BLaER1 treated with 17β-estradiol and CSF1 and Interleukin-3, amounts not matched to agents 10 nM and 100 nM (cell line): ENCODE results near the gene DPYD.

Experiments
- H3K27ac ChIP-seq, 11 experiments: shearing (Covaris generic); formaldehyde crosslinking; 2 replicates each; pipeline ENCODE4 v1.8.1; 2022
- H3K27me3 ChIP-seq, 11 experiments: shearing (Covaris generic); formaldehyde crosslinking; 2 replicates each; pipeline ENCODE4 v1.8.1; 2022
- H3K36me3 ChIP-seq, 11 experiments: shearing (Covaris generic); formaldehyde crosslinking; 2 replicates each; pipeline ENCODE4 v1.8.1; 2022
- H3K4me1 ChIP-seq, 10 experiments: shearing (Covaris generic); formaldehyde crosslinking; 2 replicates each; pipeline ENCODE4 v1.8.1; 2022
- H3K4me2 ChIP-seq, 11 experiments: shearing (Covaris generic); formaldehyde crosslinking; 2 replicates each; pipeline ENCODE4 v1.8.1; 2022
- H3K4me3 ChIP-seq, 10 experiments: shearing (Covaris generic); formaldehyde crosslinking; 2 replicates each; pipeline ENCODE4 v1.8.1; 2022
- H3K9ac ChIP-seq, 11 experiments: shearing (Covaris generic); formaldehyde crosslinking; 2 replicates each; pipeline ENCODE4 v1.8.1; 2022
- H3K9me3 ChIP-seq, 11 experiments: shearing (Covaris generic); formaldehyde crosslinking; replicated peaks in 1 of 11; 2 replicates each; pipeline ENCODE4 v1.8.1; 2022
- H4K20me1 ChIP-seq, 11 experiments: shearing (Covaris generic); formaldehyde crosslinking; 2 replicates each; pipeline ENCODE4 v1.8.1; 2022
- Cebpa-rat ChIP-seq, 11 experiments: shearing (Covaris generic); IDR thresholded peaks; 2 replicates each; pipeline ENCODE4 v1.8.1; 2022

The DPYD gene

GRCh38 chr1:97392701-97393100 is 528.1 kb downstream of the DPYD start:
- no peaks in the 10 kb centered on the region; a peak in 1 of 22 replicates for H4K20me1 ChIP-seq
- H3K4me1 ChIP-seq: no peaks in the 10 kb centered on the region
- no peak overlapping the region for H3K4me2 ChIP-seq
- H3K36me3 ChIP-seq: peaks cover 0 to 14% (median 0%) of the 10 kb centered on the region in 11 experiments; a peak in 3 of 22 replicates
- H3K27me3 ChIP-seq: no peaks in the 10 kb centered on the region
- no peak for TF ChIP-seq Cebpa-rat (IDR thresholded peaks at IDR 0.05)
- H3K4me3 ChIP-seq: no peak overlapping the region
- H3K9me3 ChIP-seq: no peaks in the 10 kb centered on the region
- H3K9ac ChIP-seq: no peak overlapping the region
- no peak overlapping the region for H3K27ac ChIP-seq

DNA sequence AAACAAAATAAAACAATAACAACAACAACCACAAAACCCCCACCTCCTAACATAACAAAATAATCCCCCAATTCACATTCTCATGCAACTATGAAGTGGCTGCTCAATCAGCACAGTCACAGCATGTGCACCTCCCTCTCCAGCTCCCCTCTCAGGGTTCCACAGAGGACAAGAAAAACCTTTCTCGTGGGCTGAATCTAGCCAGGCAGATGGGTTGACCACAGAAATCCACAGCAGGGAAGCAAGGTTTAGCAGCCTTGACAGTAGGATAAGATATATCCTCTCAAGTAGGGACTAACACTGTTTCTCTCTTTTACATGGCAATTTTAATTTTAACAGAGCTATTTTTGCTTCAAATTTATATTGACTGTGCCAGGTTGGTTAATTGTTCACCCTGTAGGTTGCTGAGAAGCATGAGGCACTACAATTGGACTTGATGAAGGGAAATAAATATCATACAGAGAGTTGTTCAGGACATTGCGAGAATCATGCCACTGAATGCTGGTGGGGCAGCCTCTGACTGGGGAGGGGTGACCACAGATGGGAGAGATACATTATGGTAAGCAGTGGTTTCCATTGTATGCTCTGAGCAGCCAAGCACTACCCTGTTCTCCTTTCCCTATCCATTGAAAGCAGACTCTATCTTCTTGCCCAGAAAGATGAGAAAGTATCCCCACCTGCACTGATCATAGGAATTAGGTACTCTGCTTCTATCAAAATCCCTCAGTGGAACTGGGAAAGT is 535.1 kb downstream of the DPYD start:
- no peaks in the 10 kb centered on the region for H3K27me3 ChIP-seq
- H3K36me3 ChIP-seq: peaks cover 0 to 11% (median 0%) of the 10 kb centered on the region in 11 experiments; a peak in 4 of 22 replicates
- H3K9ac ChIP-seq: no peak overlapping the region
- H3K4me2 ChIP-seq: no peak overlapping the region
- no peaks in the 10 kb centered on the region for H3K9me3 ChIP-seq
- 0 out of 22 replicates have a peak, but pooled peaks cover 0 to 6% (median 0%) of the 10 kb centered on the region in 11 experiments for H4K20me1 ChIP-seq
- no peak for TF ChIP-seq Cebpa-rat (IDR thresholded peaks at IDR 0.05)
- no peak overlapping the region for H3K4me3 ChIP-seq
- no peak overlapping the region for H3K27ac ChIP-seq
- no peaks in the 10 kb centered on the region for H3K4me1 ChIP-seq

GRCh38 chr1:97384294-97384968 is 536.4 kb downstream of the DPYD start:
- H3K27me3 ChIP-seq: no peaks in the 10 kb centered on the region
- H3K4me1 ChIP-seq: no peaks in the 10 kb centered on the region
- no peak overlapping the region for H3K9ac ChIP-seq
- no peak overlapping the region for H3K4me2 ChIP-seq
- peaks cover 0 to 24% (median 0%) of the 10 kb centered on the region in 11 experiments; a peak in 4 of 22 replicates for H3K36me3 ChIP-seq
- no peak overlapping the region for H3K4me3 ChIP-seq
- H4K20me1 ChIP-seq: 0 out of 22 replicates have a peak, but pooled peaks cover 0 to 6% (median 0%) of the 10 kb centered on the region in 11 experiments
- H3K9me3 ChIP-seq: no peaks in the 10 kb centered on the region
- H3K27ac ChIP-seq: no peak overlapping the region
- no peak for TF ChIP-seq Cebpa-rat (IDR thresholded peaks at IDR 0.05)

- Histone ChIP-seq H3K27me3 (no peaks in the 10 kb centered on the region), H3K9ac (no peak overlapping the region), H3K4me2 (no peak overlapping the region), H3K9me3 (no peaks in the 10 kb centered on the region), H4K20me1 (0 out of 22 replicates have a peak, but pooled peaks cover 0 to 6% (median 0%) of the 10 kb centered on the region in 11 experiments), H3K36me3 (peaks cover 0 to 30% (median 0%) of the 10 kb centered on the region in 11 experiments; a peak in 4 of 22 replicates), H3K4me3 (no peak overlapping the region), H3K4me1 (no peaks in the 10 kb centered on the region), H3K27ac (no peak overlapping the region)
- TF ChIP-seq Cebpa-rat (IDR thresholded peaks at IDR 0.05): no peak
These were observed 537.0 kb downstream of the DPYD start for GRCh38 chr1:97383797-97384196.

DNA sequence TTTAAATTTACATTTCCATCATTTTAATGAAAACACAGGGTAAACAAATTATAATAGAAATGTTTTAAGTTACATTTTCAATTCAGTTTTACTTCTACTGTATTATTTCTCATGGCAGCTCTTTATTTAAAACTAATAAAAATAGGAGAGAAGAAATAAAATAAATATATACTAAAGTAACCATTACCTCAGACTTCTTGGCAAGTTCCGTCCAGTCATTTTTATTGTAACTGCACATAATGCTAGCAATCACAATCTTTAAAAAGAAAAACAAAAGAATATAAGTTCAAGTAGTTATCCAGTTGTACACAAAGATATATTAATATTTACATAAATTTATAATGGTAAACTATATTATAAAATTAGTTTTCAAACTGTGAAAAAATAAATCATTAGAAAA is 538.6 kb downstream of the DPYD start:
- Histone ChIP-seq H3K27ac (no peak overlapping the region), H3K9me3 (no peaks in the 10 kb centered on the region), H3K9ac (no peak overlapping the region), H3K4me2 (no peak overlapping the region), H3K36me3 (peaks cover 0 to 46% (median 0%) of the 10 kb centered on the region in 11 experiments; a peak in 4 of 22 replicates), H3K4me3 (no peak overlapping the region), H4K20me1 (0 out of 22 replicates have a peak, but pooled peaks cover 0 to 6% (median 0%) of the 10 kb centered on the region in 11 experiments), H3K27me3 (no peaks in the 10 kb centered on the region), H3K4me1 (no peaks in the 10 kb centered on the region)
- no peak for TF ChIP-seq Cebpa-rat (IDR thresholded peaks at IDR 0.05)

- peaks cover 0 to 50% (median 0%) of the 10 kb centered on the region in 11 experiments; a peak in 4 of 22 replicates for H3K36me3 ChIP-seq
- no peak overlapping the region for H3K4me2 ChIP-seq
- no peaks in the 10 kb centered on the region for H4K20me1 ChIP-seq
- no peaks in the 10 kb centered on the region for H3K9me3 ChIP-seq
- H3K4me3 ChIP-seq: no peak overlapping the region
- no peak for TF ChIP-seq Cebpa-rat (IDR thresholded peaks at IDR 0.05)
- H3K9ac ChIP-seq: no peak overlapping the region
- H3K4me1 ChIP-seq: no peaks in the 10 kb centered on the region
- no peak overlapping the region for H3K27ac ChIP-seq
- no peaks in the 10 kb centered on the region for H3K27me3 ChIP-seq
These were observed 541.3 kb downstream of the DPYD start for GRCh38 chr1:97379387-97380075.

- no peak overlapping the region for H3K4me2 ChIP-seq
- no peaks in the 10 kb centered on the region for H4K20me1 ChIP-seq
- no peak overlapping the region for H3K9ac ChIP-seq
- no peaks in the 10 kb centered on the region for H3K27me3 ChIP-seq
- H3K27ac ChIP-seq: no peak overlapping the region
- H3K9me3 ChIP-seq: no peaks in the 10 kb centered on the region
- H3K4me1 ChIP-seq: no peaks in the 10 kb centered on the region
- H3K4me3 ChIP-seq: no peak overlapping the region
- H3K36me3 ChIP-seq: peaks cover 0 to 53% (median 0%) of the 10 kb centered on the region in 11 experiments; a peak in 4 of 22 replicates
- TF ChIP-seq Cebpa-rat (IDR thresholded peaks at IDR 0.05): no peak
These were observed 542.2 kb downstream of the DPYD start for GRCh38 chr1:97378596-97378995.

- no peak overlapping the region for H3K4me3 ChIP-seq
These were observed 543.3 kb downstream of the DPYD start for GRCh38 chr1:97377432-97378034.

More at GRCh38 chr1:97377432-97378034, 543.3 kb downstream of the DPYD start:
- H3K4me1 ChIP-seq: no peaks in the 10 kb centered on the region
- peaks cover 0 to 59% (median 0%) of the 10 kb centered on the region in 11 experiments; a peak in 4 of 22 replicates for H3K36me3 ChIP-seq
- 0 out of 22 replicates have a peak, but pooled peaks cover 0 to 4% (median 0%) of the 10 kb centered on the region in 11 experiments for H4K20me1 ChIP-seq
- TF ChIP-seq Cebpa-rat (IDR thresholded peaks at IDR 0.05): no peak
- no peak overlapping the region for H3K4me2 ChIP-seq
- no peak overlapping the region for H3K9ac ChIP-seq
- no peaks in the 10 kb centered on the region for H3K9me3 ChIP-seq
- H3K27ac ChIP-seq: no peak overlapping the region
- no peaks in the 10 kb centered on the region for H3K27me3 ChIP-seq
